ENCODE measurements around the gene SPACA6.
"Not testable (repeated sequence)": the region's sequence is repeated elsewhere in the genome, so short reads cannot be mapped to it uniquely, and the experiment has no call there.

The SPACA6 gene, protein sequence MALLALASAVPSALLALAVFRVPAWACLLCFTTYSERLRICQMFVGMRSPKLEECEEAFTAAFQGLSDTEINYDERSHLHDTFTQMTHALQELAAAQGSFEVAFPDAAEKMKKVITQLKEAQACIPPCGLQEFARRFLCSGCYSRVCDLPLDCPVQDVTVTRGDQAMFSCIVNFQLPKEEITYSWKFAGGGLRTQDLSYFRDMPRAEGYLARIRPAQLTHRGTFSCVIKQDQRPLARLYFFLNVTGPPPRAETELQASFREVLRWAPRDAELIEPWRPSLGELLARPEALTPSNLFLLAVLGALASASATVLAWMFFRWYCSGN

DNA sequence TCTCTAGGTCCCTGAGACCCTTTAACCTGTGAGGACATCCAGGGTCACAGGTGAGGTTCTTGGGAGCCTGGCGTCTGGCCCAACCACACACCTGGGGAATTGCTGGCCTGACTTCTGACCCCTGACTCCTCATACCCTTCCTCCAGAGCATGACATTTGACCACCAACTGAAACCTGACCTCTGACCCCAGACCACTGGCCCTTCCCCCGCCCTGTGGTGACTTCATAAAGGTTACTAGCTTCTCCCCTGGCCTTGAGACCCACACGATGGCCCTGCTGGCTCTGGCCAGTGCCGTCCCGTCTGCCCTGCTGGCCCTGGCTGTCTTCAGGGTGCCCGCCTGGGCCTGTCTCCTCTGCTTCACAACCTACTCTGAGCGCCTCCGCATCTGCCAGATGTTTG lies at the start of gene SPACA6:
Gene SPACA6 (plus strand): TSS at position 71 of the 400 bp plus-strand sequence. CDS start 197 bp downstream, at position 268.
- FAIRE-seq, result no peak

DNA sequence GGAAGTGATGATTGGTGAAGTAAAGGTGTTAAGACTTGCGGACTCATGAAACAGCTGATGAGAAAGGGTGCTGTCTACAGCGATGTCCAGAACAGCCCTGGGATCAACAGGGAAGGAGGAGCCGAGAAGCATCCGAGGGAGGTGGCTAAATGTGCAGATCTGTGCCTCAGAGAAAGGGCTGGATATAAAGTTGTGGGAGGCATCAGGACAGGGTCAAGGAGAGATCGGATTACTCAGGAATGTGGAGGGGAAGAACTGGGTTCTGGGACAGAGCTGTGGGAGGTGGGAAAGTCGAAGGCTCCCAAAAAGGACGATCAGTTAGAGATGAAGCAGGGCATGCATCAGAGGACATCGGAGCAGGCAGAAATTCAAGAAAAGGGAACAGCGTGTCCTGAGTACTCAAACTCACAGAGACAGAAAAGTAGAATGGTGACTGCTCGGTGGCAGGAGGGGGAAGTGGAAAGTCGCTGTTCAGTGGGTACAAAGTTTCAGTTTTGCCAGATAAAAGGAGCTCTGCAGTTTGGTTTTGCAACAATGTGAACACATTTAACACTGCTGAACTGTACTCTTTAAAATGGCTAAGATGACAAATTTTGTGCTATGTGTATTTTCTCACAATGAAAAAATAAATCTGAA lies 48.4 kb upstream of the SPACA6 start:
- no peak for FAIRE-seq

- not testable (repeated sequence) for FAIRE-seq
Observed at GRCh38 chr19:51646730-51647129, 46.4 kb upstream of the SPACA6 start, which contains the start of gene SIGLEC14. TSS of gene SIGLEC14 (minus strand) at chr19:51646825. CDS start at chr19:51646759, 66 bp downstream.

DNA sequence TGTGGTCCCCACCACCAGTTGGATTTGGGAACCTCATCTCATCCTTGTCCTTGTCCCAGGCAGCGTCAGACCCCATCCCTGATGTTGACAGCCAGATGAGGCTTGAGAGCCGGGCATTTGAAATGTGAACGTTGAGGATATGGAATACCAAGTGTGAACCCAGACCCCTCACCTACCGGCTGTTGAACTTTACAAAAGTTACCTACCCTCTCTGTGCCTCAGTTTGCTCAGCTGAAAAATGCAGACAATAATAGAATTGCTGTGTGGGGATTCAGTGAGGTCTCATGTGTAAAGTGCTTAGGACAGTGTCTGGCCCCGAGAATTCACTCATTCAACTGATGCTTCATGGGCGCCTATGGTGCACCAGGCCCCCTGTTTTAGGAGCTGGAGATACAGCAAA lies 45.8 kb upstream of the SPACA6 start:
- FAIRE-seq, result no peak

GRCh38 chr19:51651216-51651846 lies 41.8 kb upstream of the SPACA6 start:
- no peak for FAIRE-seq

DNA sequence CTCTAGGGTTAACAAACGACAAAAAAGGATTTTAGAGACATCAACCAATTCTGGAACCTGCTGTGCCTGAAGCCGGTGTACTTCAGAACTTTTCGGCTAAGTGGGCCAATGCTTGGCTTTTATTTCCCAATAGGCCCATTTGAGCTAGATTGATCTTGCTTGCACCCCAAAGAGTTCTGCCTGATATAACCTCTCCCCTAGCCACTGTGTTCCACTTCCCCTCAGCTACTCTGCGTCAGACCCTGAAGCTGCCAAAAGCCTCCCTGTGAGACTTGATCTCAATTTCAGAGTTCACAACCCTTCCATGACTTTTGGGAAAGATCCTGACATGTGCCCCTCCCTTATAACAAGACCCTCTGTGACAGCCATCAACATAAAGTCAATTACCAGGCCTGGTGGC lies 40.9 kb upstream of the SPACA6 start:
- FAIRE-seq, result no peak

- FAIRE-seq, result no peak
Observed at GRCh38 chr19:51653162-51653561, 40.0 kb upstream of the SPACA6 start.

DNA sequence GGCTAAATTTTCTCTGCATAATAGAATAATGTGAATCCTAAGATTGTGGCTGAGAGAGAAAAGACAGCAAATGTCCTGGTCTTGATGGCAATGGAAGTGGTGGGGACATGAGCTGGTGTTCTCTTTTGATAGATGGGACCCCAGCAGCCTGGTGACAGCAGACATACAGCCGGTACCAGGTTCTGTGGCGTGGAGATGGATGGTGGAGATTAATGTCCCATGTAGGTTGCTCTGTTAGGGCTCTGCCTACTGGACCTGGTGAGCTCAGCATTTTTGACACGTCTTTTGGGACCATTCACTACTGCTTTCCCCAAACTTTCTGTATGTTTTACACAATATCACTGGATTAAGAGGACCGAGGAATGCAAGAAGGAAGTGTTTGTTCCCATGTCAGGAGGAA lies 38.3 kb upstream of the SPACA6 start:
- no peak for FAIRE-seq

DNA sequence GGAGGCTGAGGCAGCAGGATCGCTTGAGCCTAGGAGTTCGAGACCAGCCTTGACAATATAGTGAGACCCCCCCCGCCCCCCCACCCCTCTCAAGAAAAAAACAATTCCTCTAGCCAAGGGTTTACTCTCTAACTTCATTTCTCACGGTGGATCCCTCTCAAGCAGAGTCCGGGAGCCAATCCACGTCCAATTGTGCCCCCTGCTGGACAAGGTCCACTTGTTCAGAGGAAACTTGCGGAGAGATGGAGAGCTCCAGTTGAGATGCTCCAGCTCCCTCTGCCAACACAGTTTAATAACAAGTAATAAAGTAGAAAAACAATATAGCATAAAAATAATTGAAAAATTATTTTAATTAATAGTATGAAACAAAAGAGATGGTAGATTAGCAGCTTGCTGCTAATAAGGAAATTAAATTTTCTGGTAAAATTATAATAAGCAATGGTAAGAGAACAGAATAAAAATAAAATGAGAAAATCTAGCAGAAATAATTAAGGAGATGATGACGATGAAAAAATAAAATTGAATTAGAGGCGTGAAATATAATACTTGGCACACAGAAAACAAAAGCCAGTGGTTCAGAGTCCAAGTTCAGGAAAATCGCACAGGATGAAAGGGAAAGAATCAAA lies 32.0 kb upstream of the SPACA6 start:
- FAIRE-seq, result peak; percentile 77

GRCh38 chr19:51663650-51664049 lies 29.5 kb upstream of the SPACA6 start:
- no peak for FAIRE-seq

- FAIRE-seq, result no peak
Observed at GRCh38 chr19:51664131-51664530, 29.0 kb upstream of the SPACA6 start.

- no peak for FAIRE-seq
Observed at GRCh38 chr19:51664997-51665396, 28.1 kb upstream of the SPACA6 start.

DNA sequence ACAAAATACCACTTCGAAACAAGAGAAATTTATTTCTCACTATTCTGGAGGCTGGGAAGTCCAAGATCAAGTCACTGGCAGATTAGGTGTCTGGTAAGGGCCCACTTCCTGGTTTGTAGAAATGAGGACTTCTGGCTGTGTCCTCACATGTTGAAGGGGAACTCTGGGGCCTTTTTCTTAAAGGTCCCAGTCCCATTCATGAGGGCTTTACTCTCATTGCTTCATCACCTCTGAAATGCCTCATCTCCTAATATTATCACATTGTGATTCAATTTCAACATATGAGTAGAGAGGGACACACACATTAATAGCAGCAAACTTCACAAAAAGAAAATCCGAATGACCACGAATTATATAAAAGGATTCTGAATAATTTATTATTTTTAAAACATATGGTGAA lies 24.9 kb upstream of the SPACA6 start:
- no peak for FAIRE-seq

GRCh38 chr19:51675911-51676565 lies 17.1 kb upstream of the SPACA6 start:
- not testable (repeated sequence) for FAIRE-seq

DNA sequence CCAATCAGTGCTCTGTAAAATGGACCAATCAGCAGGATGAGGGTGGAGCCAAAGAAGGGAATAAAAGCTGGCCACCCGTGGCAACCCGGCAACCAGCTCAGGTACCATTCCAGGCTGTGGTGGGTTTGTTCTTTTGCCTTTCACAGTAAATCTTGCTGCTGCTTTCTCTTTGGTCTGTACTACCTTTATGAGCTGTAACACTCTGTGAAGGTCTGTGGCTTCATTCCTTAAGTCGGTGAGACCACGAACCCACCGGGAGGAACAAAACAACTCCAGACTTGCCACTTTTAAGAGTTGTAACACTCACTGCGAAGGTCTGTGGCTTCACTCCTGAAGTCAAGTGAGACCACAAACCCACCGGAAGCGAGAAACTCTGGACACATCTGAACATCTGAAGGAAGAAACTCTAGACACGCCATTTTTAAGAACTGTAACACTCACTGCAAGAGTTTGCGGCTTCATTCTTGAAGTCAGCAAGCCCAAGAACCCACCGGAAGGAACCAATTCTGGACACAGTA lies 16.5 kb upstream of the SPACA6 start:
- FAIRE-seq, result no peak

DNA sequence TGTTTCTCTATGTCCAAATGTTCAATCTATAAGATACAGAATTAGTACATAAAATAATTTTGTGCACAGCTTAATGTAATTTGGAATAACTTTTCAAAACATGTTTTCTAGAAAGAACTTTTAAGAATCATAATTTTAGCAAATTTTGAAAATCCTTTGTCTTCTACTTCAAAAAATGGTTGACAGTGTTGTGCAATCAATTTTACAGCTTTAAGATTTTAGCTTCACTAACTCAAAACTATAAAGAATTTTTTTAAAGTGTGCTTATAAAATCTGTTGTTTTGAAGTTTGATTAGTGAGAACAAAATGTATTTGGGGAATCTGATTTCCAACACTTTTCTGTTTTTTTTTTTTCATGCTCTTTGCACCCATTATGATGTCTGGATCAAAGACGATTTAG lies 12.7 kb upstream of the SPACA6 start:
- no peak for FAIRE-seq

DNA sequence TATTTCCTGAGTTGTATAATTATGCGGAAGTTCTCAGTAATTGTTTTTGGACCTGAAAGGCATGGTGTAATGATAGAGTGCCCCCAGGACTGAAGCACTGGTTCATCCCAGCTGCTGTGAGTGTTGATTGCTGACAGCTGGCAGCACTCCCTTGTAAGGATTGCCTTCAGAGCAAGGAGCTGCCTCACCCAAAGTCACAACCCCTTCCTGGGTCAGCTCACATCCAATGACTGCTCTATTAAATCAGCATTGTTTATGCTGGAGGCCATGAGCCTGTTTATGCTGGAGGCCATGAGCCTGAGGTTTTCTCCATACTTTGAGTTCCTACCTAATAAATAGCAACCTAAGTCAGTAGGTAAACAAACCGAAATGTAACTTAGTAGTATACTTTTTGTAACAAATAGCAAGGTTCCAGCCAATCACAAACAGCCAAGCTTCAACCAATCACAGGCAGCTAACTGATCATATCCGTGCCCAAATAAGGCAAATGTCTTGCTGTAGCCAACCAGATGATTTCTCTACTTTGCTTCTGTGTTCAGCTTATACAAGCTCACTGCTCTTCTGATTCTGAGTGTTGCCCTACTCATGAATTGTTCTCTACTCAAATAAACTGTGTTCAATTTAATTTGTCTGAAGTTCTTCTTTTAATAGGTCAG lies 11.7 kb upstream of the SPACA6 start:
- no peak for FAIRE-seq

- no peak for FAIRE-seq
Observed at GRCh38 chr19:51686171-51686570, 7.0 kb upstream of the SPACA6 start.

GRCh38 chr19:51687791-51688670 lies 5.1 kb upstream of the SPACA6 start:
- no peak for FAIRE-seq

DNA sequence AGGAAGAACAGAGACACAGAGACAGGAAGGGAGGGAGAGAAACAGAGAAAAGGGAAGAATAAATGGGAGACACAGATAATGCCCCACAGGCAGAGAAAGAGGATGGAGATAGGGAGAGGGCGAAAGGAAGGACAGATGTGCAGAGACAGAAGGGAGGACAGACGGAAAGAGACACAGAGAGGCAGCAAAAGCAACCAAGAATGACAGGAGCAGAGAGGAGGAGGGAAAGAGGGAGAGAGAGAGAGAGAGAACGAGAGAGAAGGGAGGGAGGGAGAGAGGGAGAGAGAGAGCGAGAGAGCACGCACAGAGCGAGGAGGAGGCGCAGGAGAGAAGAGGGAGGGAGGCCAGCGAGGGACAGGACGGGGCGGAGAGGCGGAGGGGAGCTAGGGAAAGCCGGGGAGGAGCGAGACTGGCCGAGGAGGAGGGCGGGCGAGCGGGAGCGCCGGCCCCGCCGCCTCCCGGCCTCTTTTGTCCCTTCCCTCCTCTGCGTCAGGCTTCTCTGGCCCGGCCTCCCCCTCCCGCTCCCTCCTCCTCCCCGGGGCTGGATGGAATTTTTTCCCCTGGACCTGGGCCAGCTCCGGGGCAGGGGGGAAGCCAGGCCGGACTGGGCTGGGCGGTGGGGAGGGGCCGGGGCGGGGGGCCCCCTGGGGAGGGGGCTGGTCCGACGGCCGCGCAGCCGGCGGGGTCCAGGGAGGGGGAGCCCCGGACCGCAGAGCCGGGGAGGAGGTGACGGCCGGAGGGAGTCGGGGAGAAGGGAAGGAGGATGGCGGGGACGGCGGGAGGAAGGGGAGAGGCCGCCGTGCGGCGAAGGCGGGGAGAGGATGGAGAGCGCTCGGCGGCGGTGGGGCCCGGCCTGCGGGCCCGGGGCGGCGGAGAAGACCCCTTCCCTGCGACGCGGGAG lies 4.2 kb upstream of the SPACA6 start:
- FAIRE-seq, result peak; percentile 62
